Measurements from ENCODE around the gene MATN4.

DNA sequence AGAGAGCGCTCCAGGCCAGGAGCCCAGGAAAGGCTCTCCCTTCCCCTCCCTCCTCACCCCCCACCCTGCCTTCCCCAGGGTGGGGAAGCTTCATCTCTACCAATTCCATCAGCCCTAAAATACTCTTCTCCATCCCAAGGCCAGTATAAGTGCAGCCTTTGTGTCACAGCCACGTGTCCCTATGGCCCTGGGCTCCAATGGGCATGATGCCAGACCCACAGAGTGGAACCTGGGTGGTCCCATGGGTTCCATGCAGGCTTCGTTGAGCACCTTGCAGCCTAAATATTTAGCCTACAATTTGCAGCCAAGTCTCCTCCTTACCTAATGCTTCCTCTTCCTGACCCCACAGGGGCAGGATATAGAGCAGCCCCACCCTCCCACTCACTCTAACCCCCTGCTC, 976 bp upstream of the MATN4 start:
- TF ChIP-seq, protein P1, sequence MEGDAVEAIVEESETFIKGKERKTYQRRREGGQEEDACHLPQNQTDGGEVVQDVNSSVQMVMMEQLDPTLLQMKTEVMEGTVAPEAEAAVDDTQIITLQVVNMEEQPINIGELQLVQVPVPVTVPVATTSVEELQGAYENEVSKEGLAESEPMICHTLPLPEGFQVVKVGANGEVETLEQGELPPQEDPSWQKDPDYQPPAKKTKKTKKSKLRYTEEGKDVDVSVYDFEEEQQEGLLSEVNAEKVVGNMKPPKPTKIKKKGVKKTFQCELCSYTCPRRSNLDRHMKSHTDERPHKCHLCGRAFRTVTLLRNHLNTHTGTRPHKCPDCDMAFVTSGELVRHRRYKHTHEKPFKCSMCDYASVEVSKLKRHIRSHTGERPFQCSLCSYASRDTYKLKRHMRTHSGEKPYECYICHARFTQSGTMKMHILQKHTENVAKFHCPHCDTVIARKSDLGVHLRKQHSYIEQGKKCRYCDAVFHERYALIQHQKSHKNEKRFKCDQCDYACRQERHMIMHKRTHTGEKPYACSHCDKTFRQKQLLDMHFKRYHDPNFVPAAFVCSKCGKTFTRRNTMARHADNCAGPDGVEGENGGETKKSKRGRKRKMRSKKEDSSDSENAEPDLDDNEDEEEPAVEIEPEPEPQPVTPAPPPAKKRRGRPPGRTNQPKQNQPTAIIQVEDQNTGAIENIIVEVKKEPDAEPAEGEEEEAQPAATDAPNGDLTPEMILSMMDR (IDR thresholded peaks at IDR 0.05) = no peak
- TF ChIP-seq POLR2A (IDR thresholded peaks at IDR 0.05) = no peak

Measured in uterus (tissue), 2 donors.